ENCODE measurements around the gene SUN2.

The SUN2 gene

GRCh38 chr22:38697425-38698089 is 58.2 kb downstream of the SUN2 start:
- DNase-seq (ENCODE audit: low read depth) = no peak

- DNase-seq (ENCODE audit: low read depth) = no peak
These were observed 59.0 kb downstream of the SUN2 start for GRCh38 chr22:38696606-38697424.

- no peak for DNase-seq (ENCODE audit: low read depth)
These were observed 60.9 kb downstream of the SUN2 start for GRCh38 chr22:38694940-38695339.

- no peak for DNase-seq (ENCODE audit: low read depth)
These were observed 61.7 kb downstream of the SUN2 start for GRCh38 chr22:38694049-38694448.

- no peak for DNase-seq (ENCODE audit: low read depth)
These were observed 66.1 kb downstream of the SUN2 start for GRCh38 chr22:38689651-38690050.

GRCh38 chr22:38685761-38686160 is 70.0 kb downstream of the SUN2 start:
- no peak for DNase-seq (ENCODE audit: low read depth)

- no peak for DNase-seq (ENCODE audit: low read depth)
These were observed 70.9 kb downstream of the SUN2 start for GRCh38 chr22:38684895-38685294.
